Tracheal epithelial cell (primary cell): Measurements from ENCODE around the gene TMEM63B. TPM values are rescaled to one million over a fixed set of nuclear protein-coding genes. Genes with fewer than 3 reads are reported as not detected.

Experiments used
- total RNA-seq: library from RNA; depleted of rRNA; stranded (reverse); fragments of >200 nt; gene quantifications from 2 replicates; pipeline ENCODE4 v1.2.1, GENCODE V29; 2014

The TMEM63B gene
- 35.8 and 54.9 TPM in 2 replicates for total RNA-seq

GRCh38 chr6:44127186-44128019 is at the start of gene TMEM63B, which contains the start of gene MRPL14:
Gene TMEM63B (plus strand): TSS chr6:44127554. CDS start chr6:44134585, 7,031 bp downstream.
Gene MRPL14 (minus strand): TSS chr6:44127452. CDS start chr6:44116611, 10,841 bp downstream.

GRCh38 chr6:44158770-44159228 is 31.4 kb downstream of the TMEM63B start, which contains the start of gene CAPN11:
Gene CAPN11 (plus strand): TSS chr6:44158820. CDS start chr6:44158849, 29 bp downstream.

Other genes with a start within 250 kb of the TMEM63B start
- 64.8 and 92.1 TPM in 2 replicates for gene MRPL14, start 102 bp upstream of the TMEM63B start, total RNA-seq
- not detected in 2 replicates for gene CAPN11, start 31.3 kb downstream of the TMEM63B start, total RNA-seq
- gene MYMX, start 89.4 kb downstream of the TMEM63B start, total RNA-seq = not detected in 2 replicates
- gene SLC29A1, start 96.0 kb downstream of the TMEM63B start, total RNA-seq = 4.0 and 13.5 TPM in 2 replicates
- 436 and 475 TPM in 2 replicates for gene HSP90AB1, start 119.5 kb downstream of the TMEM63B start, total RNA-seq
- gene SLC35B2, start 130.0 kb downstream of the TMEM63B start, total RNA-seq = 82.9 and 97.6 TPM in 2 replicates
- gene NFKBIE, start 138.0 kb downstream of the TMEM63B start, total RNA-seq = 7.0 and 28.9 TPM in 2 replicates
- gene TMEM151B, start 142.9 kb downstream of the TMEM63B start, total RNA-seq = not detected in 2 replicates
- gene AARS2, start 185.8 kb downstream of the TMEM63B start, total RNA-seq = 11.3 TPM in 2 replicates
- not detected in 2 replicates for gene SPATS1, start 215.1 kb downstream of the TMEM63B start, total RNA-seq